Stimulated activated CD4-positive, alpha-beta T cell treated with anti-CD3 and anti-CD28 coated beads, TNF-alpha, amount 100 ng/mL, for 24 hours (primary cell): ENCODE measurements around the gene YBX1.

Source experiments
- DNase-seq, 3 experiments: peaks; one replicate each; pipeline ENCODE4 v3.0.0-alpha.2; 2020; ENCODE audit warnings: low read depth in 3 of 3

YBX1 gene

DNA sequence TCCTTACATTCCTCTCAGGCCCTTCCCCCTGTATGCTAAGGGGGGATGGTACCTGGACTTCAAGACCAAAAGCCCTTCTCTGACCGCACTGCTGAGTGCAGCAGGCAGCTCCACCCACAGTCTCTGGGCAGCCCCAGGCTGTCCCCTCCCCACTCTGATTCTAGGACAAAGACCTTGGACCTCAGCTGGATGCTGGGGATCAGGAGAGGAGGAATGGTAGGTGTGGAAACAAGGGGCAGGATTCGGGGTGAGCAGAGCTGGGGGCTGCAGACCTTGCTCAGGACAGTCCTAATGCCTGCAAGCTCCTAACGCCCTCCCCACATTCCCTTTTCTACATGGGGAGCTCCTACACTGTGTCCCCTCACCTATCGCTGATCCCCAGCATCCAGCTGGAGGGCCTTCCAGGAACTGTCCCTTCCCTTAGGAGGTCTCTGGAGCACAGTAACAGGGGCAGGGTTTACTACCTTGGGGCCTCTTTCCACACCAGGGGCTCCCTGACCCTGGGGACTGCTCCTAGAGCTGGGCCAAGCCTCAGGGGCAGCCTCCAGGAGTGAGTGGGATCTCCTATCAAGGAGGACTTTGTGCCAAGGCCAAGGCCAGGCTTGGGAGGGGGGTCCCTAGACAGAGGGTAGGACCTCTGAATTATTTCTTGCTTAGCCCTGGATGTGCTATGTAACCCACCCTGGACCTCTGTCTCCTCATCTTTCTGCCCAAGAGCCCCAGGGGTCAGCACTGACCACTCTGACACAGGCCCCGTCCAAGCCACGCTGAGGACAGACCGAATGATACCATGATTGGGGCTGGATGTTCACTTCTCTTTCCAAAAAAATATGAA, 52.2 kb downstream of the YBX1 start:
- DNase-seq, result no peak

DNA sequence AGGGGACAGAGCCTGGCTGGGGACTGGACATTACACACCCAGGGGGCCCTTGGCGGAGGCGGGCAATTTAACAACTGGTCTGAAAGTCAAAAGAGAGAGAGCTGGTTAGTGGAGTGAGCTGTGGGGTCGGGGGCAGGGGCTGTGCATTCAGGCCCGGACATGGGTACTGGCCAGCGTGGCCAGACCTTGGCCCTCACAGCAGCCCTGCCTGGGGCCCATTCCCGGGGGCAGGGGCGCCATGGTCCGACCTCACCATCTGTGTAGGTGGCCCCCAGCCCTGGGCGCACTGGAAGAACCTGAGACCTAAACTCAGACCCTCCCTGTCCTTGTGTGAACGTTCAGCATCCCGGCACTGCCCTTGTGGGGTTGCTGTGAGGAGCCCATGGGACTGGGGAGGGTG, 52.8 kb downstream of the YBX1 start:
- no peak for DNase-seq

DNA sequence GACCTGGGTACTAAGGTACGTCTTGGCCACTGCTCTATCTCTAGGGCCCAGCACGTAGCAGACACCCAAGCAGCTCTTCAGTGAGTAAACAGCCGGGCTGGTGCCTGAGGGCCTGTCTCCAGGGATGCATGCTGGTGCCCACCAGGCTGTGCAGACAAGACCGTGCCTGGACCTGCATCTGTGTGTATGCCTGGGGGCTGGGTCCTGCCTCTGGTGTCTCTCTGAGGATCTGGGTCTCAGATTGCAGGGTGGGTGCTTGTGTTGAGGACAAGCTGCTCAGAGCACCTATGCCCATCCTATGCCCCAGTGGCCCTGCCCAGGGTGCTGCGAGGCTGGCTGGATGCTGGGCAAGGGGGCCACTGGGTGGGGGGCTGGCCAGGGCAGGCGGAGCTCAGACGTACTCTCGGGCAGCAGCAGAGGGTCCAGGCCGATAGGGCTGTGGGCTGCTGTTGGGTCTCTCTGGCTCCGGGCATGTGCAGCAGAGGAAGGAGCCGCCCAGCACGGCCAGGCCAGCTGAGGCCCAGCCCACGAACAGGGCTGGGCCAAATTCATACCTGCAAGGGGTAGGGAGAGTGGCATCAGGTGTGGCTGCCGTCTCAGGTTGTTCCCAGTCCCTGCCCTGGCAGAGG, 53.4 kb downstream of the YBX1 start:
- no peak for DNase-seq

DNA sequence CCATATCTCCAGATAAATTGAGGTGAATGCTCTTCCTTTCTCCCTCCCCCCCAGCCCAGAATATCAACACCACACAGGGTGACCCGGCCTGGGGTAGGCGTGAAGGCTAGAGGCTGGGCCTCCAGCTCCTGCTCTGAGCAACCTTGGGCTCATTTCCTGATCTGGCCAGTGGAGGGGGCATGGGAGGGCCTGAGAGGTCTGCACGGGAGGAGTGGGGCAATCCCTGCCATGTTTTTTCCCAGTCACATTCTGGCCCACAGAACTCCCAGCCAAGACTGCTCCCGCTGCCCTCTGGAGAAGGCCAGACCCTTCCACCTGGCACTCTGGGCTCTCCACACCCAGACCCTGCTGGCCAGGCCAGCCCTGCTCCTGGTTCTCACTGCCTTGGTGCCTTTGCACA, 53.9 kb downstream of the YBX1 start:
- DNase-seq, result no peak

DNA sequence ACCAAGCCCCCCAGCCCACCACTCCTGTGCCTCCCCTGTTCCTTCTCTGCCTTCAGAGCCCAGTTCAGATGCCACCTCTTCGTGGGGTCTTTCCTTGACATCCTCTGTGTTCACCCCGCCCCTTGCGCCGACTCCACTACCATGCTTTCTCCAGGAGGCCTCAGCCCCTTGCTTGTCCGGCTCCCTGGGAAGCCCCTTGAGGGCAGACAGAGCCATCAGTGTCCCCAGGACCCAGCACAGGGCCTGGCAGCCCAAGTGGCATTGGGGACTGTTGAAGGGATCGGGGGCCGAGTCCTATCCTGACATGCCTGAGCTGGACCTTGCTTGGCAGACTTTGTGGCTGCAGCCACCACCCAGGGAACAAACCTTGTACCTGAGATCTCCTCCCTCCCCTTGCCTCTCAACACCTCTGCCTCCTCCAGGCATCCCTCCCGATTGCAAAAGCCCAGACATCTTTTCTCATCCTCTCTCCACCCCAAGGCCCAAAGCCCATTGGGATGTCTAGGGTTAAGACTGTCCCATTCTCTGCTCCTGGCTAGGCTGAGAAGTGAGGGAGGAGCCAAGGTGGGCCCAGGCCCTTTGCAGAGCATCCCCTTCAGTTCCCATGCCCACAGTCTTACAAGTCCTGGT, 54.5 kb downstream of the YBX1 start:
- no peak for DNase-seq

DNA sequence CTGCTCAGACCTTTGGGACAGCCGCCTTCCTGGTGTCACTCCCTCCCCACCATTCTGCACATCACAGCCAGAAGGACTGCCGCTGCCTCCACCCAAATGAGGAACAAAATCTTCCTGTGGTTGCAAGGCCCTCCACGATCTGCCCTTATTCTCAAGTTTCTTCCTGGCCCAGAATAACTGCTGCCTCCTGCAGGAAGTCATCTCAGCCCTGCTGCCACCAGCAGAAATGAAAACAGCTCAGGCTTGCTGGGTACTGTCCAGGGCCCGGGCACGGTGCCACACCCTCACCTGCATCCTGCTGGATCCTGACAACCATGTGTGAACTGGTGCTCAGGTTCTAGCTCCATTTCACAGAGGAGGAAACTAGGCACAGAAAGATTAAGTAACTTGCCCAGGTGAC, 55.0 kb downstream of the YBX1 start:
- DNase-seq, result no peak

DNA sequence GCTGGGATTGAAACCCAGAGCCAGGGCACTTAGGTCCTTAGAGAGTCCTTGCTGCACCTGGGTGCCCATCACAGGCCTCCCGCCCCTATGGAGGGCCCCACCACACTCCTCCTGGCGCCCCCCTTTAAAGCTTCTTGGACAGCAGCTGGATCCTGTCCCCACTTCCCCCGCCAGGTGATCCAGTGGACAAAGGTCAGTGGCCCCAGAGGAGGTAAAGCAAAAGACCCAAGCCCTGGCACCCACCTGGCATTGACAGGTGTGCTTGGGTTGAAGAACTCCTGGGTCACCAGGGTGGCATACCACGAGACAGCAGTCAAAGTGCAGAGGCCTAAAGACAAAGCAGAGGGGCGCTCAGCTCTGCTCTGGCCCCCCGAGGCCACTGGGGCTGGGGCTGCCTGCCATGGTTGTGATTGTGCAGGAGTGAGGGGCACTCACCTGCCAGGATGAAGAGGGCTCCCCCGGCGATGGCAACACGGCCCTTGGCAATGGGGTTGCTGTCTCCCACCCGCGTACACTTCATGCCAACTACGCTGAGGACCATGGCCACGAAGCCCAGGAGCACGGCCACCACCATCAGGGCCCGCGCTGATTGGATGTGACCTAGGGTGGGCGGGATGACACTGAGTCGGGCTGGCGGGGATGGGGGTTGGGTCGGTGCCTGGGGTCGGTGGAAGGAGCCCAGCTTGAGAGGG, 55.9 kb downstream of the YBX1 start:
- no peak for DNase-seq

DNA sequence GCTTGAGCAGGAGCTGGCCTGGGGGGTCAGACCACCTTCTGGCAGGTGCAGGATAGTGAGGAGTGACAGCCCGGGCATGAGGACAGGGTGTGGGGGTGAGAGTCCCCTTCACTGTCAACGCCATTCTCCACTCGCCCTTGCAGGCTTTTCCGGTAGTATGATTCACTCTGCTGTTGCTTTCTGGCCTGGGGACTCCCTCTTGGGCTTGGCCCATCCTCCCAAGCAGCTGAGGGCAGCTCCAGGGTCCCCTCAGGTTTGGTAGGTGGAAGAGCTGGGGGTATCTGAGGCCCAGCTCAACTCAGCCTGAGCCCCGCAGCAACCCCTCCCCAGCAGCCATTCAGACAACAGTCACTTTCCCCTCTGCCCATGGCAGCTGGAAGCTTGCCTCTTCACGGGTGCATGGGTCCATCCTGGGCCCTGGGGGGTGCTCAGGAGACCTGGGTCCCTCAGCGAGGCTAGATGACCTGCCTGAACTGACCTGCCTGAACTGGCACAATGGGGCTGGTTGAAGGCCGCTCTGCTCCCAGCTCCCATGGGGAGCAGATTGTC, 56.5 kb downstream of the YBX1 start:
- no peak for DNase-seq

DNA sequence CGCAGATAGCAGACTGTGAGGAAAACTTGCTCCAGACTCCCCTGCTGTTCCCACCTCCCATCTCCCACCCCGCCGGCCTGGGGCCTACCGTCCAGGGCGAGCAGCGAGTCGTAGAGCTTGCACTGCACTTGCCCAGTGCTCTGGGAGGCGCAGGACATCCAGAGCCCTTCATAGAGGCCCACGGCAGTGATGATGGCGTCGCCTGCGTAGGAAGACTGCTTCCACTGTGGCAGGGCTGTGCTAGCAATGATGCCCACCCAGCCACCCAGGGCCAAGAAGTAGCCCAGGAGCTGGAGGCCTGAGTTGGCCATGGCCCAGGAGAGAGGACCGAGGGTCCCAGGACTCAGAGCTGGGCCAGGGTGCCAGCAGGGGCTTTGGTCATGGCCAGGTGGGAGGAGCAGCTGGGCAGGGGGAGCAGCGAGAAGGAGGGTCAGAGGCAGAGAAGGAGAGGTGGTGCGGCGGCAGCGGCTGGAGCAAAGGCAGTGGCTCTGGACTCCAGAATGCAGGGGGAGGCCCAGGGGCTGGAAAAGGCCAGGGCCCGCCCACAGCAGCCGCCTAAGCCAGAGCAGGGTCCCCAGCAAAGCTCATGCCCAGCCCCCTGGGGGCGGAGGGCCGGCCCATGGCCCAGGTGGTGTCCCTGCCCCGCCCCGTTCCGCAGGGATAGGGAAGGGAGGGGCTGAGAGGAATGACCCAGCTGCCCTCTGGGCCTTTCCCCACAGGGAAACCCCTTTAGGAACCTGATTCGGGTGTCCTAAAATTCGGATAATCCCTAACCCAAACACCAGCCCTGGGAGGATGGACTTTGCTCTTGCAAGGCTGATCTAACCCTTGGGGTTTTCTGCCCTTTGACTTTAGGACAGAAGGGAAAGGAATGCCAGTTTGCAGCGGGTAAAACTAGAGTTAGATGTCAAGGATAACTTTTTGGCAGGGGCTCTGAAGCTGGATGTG, 57.8 kb downstream of the YBX1 start, which contains the start of gene CLDN19:
Gene CLDN19, minus strand, starts transcription at position 484 of the 948 bp plus-strand sequence. Its CDS starts 173 bp downstream, at position 311.
- no peak for DNase-seq

DNA sequence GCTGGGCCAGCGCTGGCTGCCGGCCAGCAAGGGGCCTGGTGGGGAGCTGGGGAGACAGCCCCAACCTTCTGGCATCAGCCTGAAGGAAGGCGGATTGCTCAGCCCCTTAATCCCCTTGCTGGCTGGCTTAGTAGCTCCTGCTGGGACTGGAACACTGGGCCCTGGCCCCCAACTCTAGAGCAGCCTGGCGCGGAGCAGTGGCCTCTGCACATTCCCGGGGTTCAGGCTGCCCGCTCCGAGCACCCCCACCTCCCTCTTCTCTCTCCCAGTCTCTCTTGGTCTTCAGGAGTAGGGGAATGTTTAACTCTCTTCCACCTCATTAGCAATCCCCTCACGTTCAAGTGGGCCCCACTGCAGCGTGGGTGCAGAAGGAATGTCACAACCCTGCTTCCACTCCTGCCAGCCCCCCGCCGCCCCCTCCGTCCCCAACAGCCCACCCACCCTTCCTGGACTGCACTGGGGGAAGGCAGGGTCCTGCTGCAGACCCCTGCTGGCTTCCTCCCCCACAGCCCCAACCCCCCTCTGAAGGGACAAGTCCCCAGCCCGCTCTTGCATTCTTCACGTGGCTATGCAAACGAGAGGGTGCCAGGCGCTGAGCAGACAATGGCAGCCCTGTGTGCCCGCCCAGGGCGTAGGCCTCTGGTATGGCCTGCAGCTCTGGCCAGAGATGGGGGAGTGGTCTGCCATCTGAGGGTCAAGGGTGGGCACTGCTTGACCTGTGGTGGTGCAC, 58.8 kb downstream of the YBX1 start:
- no peak for DNase-seq

DNA sequence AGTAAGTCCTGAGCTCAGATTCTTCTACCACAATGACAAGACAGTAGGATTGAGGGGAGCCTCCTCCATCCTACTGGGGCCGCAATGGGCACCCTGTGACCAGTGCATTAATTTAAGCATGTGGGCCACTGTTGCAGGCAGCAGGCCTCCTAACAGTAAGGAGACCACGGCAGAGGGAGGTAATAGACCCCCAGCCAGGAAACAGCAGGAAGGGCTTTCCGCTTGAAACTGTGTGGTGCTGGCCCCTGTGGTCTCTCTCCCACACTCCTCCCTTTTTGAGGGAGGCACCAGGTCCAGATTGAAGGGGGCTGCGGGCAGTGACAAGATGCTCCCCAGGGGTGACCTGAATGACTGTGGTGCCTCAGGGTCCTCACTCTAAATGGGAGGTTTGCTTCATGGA, 59.5 kb downstream of the YBX1 start:
- DNase-seq, result no peak

DNA sequence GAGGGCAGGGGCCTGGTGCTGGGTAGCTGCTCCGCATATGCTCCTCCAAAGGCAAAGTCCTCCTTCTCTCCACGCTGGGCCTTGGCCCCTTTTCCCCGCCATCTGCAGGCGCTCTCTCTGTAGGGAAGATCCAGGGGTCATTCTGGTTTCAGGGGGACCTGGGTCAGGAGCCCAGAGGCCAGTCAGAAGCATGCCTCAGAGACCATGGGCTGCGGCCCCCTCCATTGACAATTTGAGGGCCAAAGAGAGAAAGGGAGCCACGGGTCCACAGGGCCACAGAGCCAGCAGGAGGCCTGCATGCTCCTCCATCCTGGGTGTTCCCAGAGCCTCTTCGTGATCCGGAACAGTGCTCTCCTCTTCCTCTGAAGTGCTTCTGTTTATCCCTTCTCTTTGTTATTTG, 59.9 kb downstream of the YBX1 start:
- no peak for DNase-seq

DNA sequence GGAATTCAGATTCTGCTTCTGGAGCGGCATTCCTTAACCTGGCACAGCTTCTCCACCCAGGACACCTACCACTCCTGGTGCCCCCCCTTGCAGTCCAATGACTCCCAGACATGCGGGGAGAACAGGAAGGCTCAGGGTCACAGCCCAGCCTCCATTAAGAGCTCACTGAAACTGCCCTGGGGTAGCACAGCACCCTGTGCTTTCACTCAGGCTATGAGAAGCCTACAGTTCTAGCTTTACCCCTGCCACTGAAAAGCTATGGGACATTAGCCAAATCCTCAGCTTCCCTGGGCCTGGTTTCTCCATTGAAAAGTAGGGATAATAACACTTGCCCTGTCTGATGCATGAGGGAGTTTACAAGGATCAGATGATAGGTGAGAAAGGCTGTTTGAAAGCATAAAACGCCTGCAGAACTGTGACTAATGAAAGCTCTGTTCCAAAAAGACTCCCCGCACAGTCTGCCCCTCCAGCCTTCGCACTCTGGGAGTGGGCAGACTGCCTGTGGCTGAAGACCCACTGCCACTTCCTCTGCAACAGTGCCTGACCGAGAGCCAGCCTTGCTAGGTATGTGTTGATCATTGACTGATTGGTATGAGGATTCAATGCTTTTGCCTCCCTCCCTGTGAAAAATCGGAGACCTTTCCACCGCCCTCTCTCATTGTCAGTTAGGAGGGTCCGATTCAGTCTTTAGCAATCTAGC, 60.5 kb downstream of the YBX1 start:
- no peak for DNase-seq

DNA sequence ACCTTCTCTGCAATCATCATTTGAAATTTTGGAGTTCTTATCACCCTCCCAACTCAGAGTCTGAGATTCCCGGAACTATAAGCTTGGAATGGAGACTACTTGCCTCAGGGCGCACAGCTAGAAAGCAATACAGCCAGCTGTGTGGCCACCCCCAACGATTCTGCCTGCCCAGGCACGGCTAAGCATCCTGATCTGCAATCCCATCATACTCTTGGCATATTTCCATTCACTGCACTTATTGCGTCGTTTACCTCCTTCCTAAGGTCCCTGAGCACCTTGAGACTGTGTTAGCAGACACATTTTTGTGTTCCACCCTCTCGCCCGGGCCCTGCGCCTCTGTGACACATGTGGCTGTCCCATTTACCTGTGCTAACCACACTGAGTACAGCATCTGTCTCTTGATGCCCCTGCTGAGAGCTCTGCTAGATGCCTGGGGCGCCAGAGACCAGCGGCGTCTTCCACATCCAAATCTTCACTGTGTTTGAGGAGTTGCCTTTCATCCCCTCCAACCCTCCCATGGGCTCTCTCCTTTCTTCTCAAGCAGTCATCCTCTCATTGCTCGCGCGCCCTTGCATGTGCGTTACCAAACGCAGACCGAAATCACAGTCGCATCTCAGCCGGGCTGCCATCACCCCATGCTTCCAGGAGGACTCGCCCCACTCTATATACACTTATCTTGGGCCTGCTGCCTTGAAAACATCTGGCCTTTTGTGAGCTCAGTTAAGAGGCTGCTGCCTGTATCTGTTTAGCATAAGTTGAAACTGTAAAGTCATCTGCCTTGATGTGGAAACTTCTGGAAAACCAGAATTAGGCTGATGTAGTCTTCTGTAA, 61.3 kb downstream of the YBX1 start:
- DNase-seq, result no peak

DNA sequence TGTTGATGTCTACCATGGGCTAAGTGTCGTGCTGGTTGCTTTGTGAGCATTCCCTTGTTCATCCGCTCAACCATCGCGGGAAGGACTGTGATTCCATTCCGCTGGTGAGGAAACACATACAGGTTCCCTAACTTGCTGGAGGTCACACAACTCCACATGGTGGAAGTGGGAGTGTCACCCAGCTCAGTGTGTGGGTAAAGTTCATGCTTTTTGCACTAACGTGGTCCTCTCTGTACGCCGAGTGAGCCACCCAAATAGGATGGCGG, 61.9 kb downstream of the YBX1 start:
- DNase-seq, result no peak

DNA sequence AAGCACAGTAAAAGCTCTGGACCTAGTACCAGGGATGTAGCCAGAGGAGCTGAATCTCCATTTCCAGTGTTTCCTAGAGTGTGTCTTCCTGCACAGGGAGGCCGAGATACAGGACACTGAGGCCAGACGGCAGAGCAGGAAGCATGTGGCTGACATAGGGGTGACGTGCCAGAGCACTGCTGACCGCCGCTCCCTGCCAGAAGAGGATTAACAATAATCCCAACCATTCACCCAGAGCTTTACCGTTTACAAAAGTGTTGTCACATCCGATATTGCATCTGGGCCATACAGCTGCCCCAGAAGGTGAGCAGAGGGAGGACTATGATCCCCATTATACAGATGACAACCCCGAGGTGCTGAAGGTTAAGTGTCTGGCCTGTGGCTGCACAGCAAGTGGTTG, 63.6 kb downstream of the YBX1 start:
- DNase-seq, result no peak

DNA sequence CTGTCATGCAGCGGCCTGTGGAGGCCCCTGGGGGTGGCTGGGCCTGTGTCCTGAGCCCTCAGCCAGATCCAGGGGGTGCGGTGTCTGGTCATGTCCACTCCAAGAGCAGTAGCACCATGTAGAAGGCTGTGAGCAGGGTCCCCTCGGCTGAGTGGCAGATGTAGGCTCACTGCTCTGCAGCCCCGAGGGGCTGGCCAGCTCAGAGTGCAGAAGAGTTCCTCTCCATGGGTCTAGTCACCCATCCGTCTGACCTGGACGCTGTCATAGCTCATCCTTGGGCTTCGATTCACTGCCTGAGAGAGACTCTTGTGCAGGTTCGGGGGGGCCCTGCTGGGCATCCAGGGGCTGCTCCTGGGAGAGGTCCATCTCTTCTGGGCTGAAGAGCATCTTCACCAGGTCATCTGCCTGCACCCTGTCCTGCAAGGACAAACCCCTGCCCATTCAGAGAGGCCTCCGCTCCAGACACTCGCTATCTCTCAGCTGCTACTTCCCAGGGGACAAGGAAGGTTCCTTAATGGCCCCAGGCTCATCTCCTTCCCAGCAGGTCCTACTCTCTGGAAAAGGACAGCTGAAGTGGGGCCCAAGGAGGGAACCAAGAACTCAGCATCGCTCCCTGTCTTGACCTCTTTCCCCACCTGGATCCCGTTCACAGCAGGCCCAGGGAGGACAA, 64.4 kb downstream of the YBX1 start:
- no peak for DNase-seq

DNA sequence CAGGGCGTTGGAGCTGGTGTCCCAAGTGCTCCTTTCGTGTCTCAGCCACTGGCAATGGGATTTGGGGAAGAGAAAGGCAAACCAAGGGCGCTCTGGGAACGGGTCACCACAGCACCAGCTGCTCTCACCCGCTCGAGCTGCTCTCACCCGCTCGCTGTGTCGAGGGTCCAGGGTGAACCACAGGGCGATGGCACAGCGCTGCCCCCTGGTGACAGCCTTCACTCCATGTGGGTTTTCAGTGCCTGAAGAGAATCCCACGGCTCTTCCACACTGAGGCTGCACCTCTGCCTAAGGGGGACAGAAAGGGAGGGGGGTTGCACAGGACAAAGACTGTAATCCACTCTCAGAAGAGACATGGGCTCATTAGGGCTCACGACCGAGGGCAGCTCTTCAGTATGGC, 64.9 kb downstream of the YBX1 start:
- DNase-seq, result peak in 1 of 3 experiments; percentile 42
